Activated CD4-positive, alpha-beta T cell treated with anti-CD3 and anti-CD28 coated beads for 36 hours (primary cell): ENCODE results near the gene ACP7. TPM values are rescaled to one million over a fixed set of nuclear protein-coding genes. Genes with fewer than 3 reads are reported as not detected.

ENCODE experiments used
- ATAC-seq: fragments of 200-7000 bp; cut with Tn5 transposase; one replicate; pipeline ENCODE4 v1.10.0; 2021; ENCODE audit warnings: mild to moderate bottlenecking, moderate library complexity
- CTCF ChIA-PET: fragments of 350-600 bp; sonication (Branson Sonifier 250); formaldehyde crosslinking; loops from one replicate; lab custom pipeline; 2021; ENCODE audit warnings: antibody characterized with exemption; lab: Charles Lee
- POLR2A ChIA-PET: fragments of 350-600 bp; sonication (Branson Sonifier 250); formaldehyde crosslinking; loops from one replicate; lab custom pipeline; 2021; ENCODE audit warnings: antibody characterized with exemption, inconsistent platforms; lab: Charles Lee
- DNase-seq: peaks from one replicate; pipeline ENCODE4 v3.0.0-alpha.2; 2020
- H3K27ac Mint-ChIP-seq: one replicate; pipeline ENCODE4 v1.8.0; 2021; ENCODE audit warnings: mixed read lengths
- H3K27me3 Mint-ChIP-seq: one replicate; pipeline ENCODE4 v1.8.0; 2021; ENCODE audit warnings: mixed read lengths
- H3K36me3 Mint-ChIP-seq: one replicate; pipeline ENCODE4 v1.8.0; 2021; ENCODE audit warnings: low read depth, mixed read lengths
- H3K4me1 Mint-ChIP-seq: one replicate; pipeline ENCODE4 v1.8.0; 2021; ENCODE audit warnings: mixed read lengths
- H3K4me3 Mint-ChIP-seq: one replicate; pipeline ENCODE4 v1.8.0; 2021; ENCODE audit warnings: mild to moderate bottlenecking, moderate library complexity, mixed read lengths
- H3K9me3 Mint-ChIP-seq: one replicate; pipeline ENCODE4 v1.8.0; 2021; ENCODE audit warnings: low read depth, mixed read lengths
- intact Hi-C, 2 experiments: fragments of 100-400 bp; cut with DNase I in 1 of 2; cut with micrococcal nuclease in 1 of 2; formaldehyde crosslinking; loops; one replicate each; pipeline versions ENCODE4 v1.14.2 to v1.15.1; 2022 to 2024; cut with DNase I, micrococcal nuclease
- total RNA-seq, 2 experiments: library from RNA; stranded (reverse); gene quantifications; one replicate each; pipeline ENCODE4 v1.2.3, GENCODE V29; 2021

ACP7 gene
- total RNA-seq, 2 experiments from 2014 or later: not detected

GRCh38 chr19:39154629-39155100, 70.5 kb downstream of the ACP7 start:
- ChIA-PET CTCF (interaction anchor here (0.7 kb wide), 1 partner anchor 236 kb away, joined by 3 read pairs; the partner anchor contains the start of genes MED29 and PAF1), POLR2A (no interaction called here)
- H3K4me3 Mint-ChIP-seq: no peak overlapping the region
- no peak for ATAC-seq
- H3K36me3 Mint-ChIP-seq: no peaks in the 10 kb centered on the region
- DNase-seq: no peak
- intact Hi-C loops: no loop called here
- no peak overlapping the region for H3K27ac Mint-ChIP-seq
- no peaks in the 10 kb centered on the region for H3K27me3 Mint-ChIP-seq
- H3K9me3 Mint-ChIP-seq: no peaks in the 10 kb centered on the region
- peaks cover 24% of the 10 kb centered on the region for H3K4me1 Mint-ChIP-seq

- peaks cover 24% of the 10 kb centered on the region for H3K4me1 Mint-ChIP-seq
- intact Hi-C loops: no loop called here
- H3K27me3 Mint-ChIP-seq: no peaks in the 10 kb centered on the region
- H3K9me3 Mint-ChIP-seq: no peaks in the 10 kb centered on the region
- no peak overlapping the region for H3K27ac Mint-ChIP-seq
- CTCF ChIA-PET: no interaction called here
- no peak overlapping the region for H3K4me3 Mint-ChIP-seq
- ATAC-seq (no peak), DNase-seq (no peak)
- H3K36me3 Mint-ChIP-seq: no peaks in the 10 kb centered on the region
- POLR2A ChIA-PET: no interaction called here
Observed at GRCh38 chr19:39155114-39155700, 71.0 kb downstream of the ACP7 start.

DNA sequence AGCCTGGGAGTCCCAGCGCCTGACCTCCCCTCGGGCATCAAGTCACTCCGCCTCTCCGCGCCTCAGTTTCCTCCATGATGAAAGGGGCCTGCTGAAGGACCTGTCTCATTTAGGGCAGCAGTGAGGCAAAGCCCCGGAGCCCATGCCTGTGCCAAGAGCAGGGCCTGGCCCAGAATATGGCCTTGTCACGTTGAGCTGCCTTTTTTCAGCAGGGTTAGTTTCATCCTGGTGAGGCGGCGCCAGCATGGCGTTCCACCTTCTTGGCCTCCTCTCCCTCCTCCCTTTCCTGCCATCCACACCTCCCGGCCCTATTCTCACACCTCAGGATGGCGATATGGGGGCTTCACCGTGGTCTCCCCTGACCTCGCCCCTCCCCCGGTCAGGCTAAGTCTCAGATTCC, 71.6 kb downstream of the ACP7 start:
- no peak for DNase-seq
- Mint-ChIP-seq H3K4me1 (peaks cover 24% of the 10 kb centered on the region), H3K4me3 (no peak overlapping the region)

DNA sequence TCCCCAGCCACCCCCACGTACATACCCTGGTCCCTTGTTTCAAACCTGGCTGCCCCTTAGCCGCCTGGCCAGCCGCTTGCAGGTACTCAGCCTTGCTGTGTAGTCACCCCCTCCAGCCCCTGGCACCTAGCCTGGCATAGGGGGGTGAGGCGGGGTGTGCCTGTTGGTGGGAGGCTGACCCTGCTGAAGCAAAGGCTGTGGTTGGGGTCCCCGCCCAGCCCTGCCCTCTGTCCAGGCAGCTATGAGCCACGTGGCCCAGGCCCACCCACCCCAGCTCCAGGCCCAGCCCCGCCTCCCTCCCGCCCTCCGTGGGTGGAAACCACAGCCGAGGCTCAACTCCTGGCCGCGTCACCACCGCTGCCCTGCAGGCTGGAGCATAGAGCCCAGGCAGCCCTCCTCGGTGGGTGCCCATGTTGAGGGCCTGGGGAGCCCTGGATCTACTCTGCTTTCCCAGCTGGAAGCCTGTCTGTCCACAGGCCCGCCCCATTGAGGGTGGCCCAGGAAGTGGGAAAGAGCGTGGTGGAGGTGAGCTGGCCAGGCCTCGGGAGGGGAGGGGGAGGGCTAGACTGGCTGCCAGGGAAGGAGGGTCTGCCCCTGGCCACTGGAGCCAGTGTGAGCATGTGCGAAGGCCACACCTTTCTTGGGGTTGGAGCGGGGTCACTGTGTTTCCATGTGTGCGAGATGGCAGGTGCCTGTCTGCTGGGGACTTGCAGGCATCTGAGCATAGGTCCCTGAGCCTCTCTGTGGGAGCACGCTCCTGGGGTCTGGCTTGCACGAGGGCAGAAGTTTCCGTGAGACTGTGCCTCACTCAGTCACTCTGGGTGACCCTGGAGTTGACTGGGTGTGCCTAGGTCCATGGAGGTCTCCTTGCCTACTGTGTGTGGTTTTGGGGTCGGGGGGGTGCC, 72.4 kb downstream of the ACP7 start:
- intact Hi-C loops: no loop called here
- ATAC-seq (peak; percentile 26), DNase-seq (peak; percentile 33)
- CTCF ChIA-PET: interaction anchor here (0.7 kb wide), 1 partner anchor 1221 kb away, joined by 3 read pairs; no protein-coding TSS in a partner anchor
- Mint-ChIP-seq H3K36me3 (no peaks in the 10 kb centered on the region), H3K4me3 (no peak overlapping the region), H3K4me1 (peaks cover 24% of the 10 kb centered on the region), H3K27me3 (no peaks in the 10 kb centered on the region), H3K27ac (no peak overlapping the region), H3K9me3 (no peaks in the 10 kb centered on the region)
- POLR2A ChIA-PET: no interaction called here

More for the DNA sequence above, 71.6 kb downstream of the ACP7 start:
- no peak for ATAC-seq
- Mint-ChIP-seq H3K27ac (no peak overlapping the region), H3K9me3 (no peaks in the 10 kb centered on the region), H3K36me3 (no peaks in the 10 kb centered on the region), H3K27me3 (no peaks in the 10 kb centered on the region)
- CTCF ChIA-PET: no interaction called here
- POLR2A ChIA-PET: no interaction called here
- intact Hi-C loops: no loop called here

- Mint-ChIP-seq H3K4me1 (peaks cover 24% of the 10 kb centered on the region), H3K27ac (no peak overlapping the region), H3K27me3 (no peaks in the 10 kb centered on the region), H3K36me3 (no peaks in the 10 kb centered on the region), H3K4me3 (no peak overlapping the region), H3K9me3 (no peaks in the 10 kb centered on the region)
- intact Hi-C loops: no loop called here
- ChIA-PET CTCF (interaction anchor here (0.7 kb wide), 1 partner anchor 1221 kb away, joined by 3 read pairs; no protein-coding TSS in a partner anchor), POLR2A (no interaction called here)
- DNase-seq (no peak), ATAC-seq (no peak)
Observed at GRCh38 chr19:39157275-39157996, 73.3 kb downstream of the ACP7 start.

DNA sequence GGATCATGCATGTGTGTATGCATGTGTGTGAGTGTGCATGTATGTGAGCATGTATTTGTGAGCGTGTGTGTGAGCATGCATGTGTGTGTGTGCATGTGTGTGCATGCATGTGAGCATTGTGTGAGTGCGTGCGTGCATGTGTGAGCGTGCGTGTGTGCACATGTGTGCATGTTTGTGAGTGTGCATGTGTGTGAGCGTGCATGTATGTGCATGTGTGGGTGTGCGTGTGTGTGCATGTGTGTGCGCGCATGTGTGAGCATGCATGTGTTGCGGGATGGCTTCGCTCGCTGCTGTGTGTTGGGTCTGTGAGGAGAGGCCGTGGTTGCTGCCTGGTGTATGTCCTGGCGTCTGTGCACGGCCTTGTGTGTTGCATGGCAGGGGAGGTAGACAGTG, 73.8 kb downstream of the ACP7 start:
- H3K4me3 Mint-ChIP-seq: no peak overlapping the region
- no peaks in the 10 kb centered on the region for H3K9me3 Mint-ChIP-seq
- ChIA-PET POLR2A (no interaction called here), CTCF (no interaction called here)
- no peak for DNase-seq
- no peaks in the 10 kb centered on the region for H3K36me3 Mint-ChIP-seq
- H3K27me3 Mint-ChIP-seq: no peaks in the 10 kb centered on the region
- no peak overlapping the region for H3K27ac Mint-ChIP-seq
- H3K4me1 Mint-ChIP-seq: peaks cover 28% of the 10 kb centered on the region
- intact Hi-C loops: no loop called here
- no peak for ATAC-seq

GRCh38 chr19:39158646-39159260, 74.6 kb downstream of the ACP7 start:
- H3K4me3 Mint-ChIP-seq: no peak overlapping the region
- H3K27me3 Mint-ChIP-seq: no peaks in the 10 kb centered on the region
- intact Hi-C loops: no loop called here
- H3K4me1 Mint-ChIP-seq: peaks cover 27% of the 10 kb centered on the region
- ChIA-PET CTCF (no interaction called here), POLR2A (no interaction called here)
- DNase-seq: no peak
- no peak overlapping the region for H3K27ac Mint-ChIP-seq
- no peaks in the 10 kb centered on the region for H3K9me3 Mint-ChIP-seq
- no peak for ATAC-seq
- no peaks in the 10 kb centered on the region for H3K36me3 Mint-ChIP-seq

GRCh38 chr19:39160523-39160861, 76.3 kb downstream of the ACP7 start:
- peaks cover 16% of the 10 kb centered on the region for H3K4me1 Mint-ChIP-seq
- POLR2A ChIA-PET: no interaction called here
- no peaks in the 10 kb centered on the region for H3K9me3 Mint-ChIP-seq
- no peaks in the 10 kb centered on the region for H3K27me3 Mint-ChIP-seq
- CTCF ChIA-PET: no interaction called here
- no peaks in the 10 kb centered on the region for H3K36me3 Mint-ChIP-seq
- DNase-seq (no peak), ATAC-seq (no peak)
- no peak overlapping the region for H3K4me3 Mint-ChIP-seq
- H3K27ac Mint-ChIP-seq: no peak overlapping the region
- intact Hi-C loops: no loop called here

Other genes with a start within 250 kb of the ACP7 start
- 100 to 1,000 TPM; 714 to 722 TPM for gene HNRNPL, start 234.4 kb upstream of the ACP7 start, total RNA-seq
- 10 to 100 TPM; 85.8 to 90.3 TPM for gene RINL, start 206.1 kb upstream of the ACP7 start, total RNA-seq
- 10 to 100 TPM; 17.8 to 23.1 TPM for gene SIRT2, start 184.8 kb upstream of the ACP7 start, total RNA-seq
- 10 to 100 TPM; 49.4 to 52.5 TPM for gene NFKBIB, start 184.4 kb upstream of the ACP7 start, total RNA-seq
- under 1 TPM; 0.34 to 0.54 TPM for gene CCER2, start 172.2 kb upstream of the ACP7 start, total RNA-seq
- 10 to 100 TPM; 36.7 to 39.4 TPM for gene SARS2, start 153.6 kb upstream of the ACP7 start, total RNA-seq
- 10 to 100 TPM; 62.4 to 76.0 TPM for gene MRPS12, start 153.4 kb upstream of the ACP7 start, total RNA-seq
- not detected for gene FBXO17, start 108.6 kb upstream of the ACP7 start, total RNA-seq
- gene FBXO27, start 51.8 kb upstream of the ACP7 start, total RNA-seq: under 1 TPM; 0.71 to 0.90 TPM
- gene PAK4, start 41.4 kb downstream of the ACP7 start, total RNA-seq: 10 to 100 TPM; 14.2 to 22.6 TPM
- gene NCCRP1, start 112.6 kb downstream of the ACP7 start, total RNA-seq: not detected
- gene SYCN, start 119.9 kb downstream of the ACP7 start, total RNA-seq: not detected
- under 1 TPM; 0.34 to 0.53 TPM for gene IFNL3, start 160.6 kb downstream of the ACP7 start, total RNA-seq
- not detected for gene IFNL4, start 164.5 kb downstream of the ACP7 start, total RNA-seq
- gene IFNL2, start 184.0 kb downstream of the ACP7 start, total RNA-seq: not detected
- gene IFNL1, start 212.0 kb downstream of the ACP7 start, total RNA-seq: under 1 TPM; 0.50 to 0.51 TPM
- 1 to 10 TPM; 5.3 to 5.4 TPM for gene LRFN1, start 236.5 kb downstream of the ACP7 start, total RNA-seq